DOHH2 (cell line): ENCODE measurements around the gene SPINT2.

ENCODE experiments used
- CTCF ChIP-seq: fragments of 200-600 bp; sonication (generic); IDR thresholded peaks from one replicate; pipeline ENCODE4 v1.5.1; 2014; ENCODE audit warnings: antibody characterized with exemption, mild to moderate bottlenecking, low read depth, low read length; ENCODE audit not compliant: poor library complexity, severe bottlenecking
- EZH2phosphoT487 ChIP-seq: fragments of 200-600 bp; sonication (generic); IDR thresholded peaks from 2 replicates; pipeline ENCODE4 v1.6.1; 2017; ENCODE audit warnings: borderline replicate concordance, mild to moderate bottlenecking, antibody characterized with exemption, low read length, moderate library complexity, mixed read lengths

GRCh38 chr19:38216785-38217641, 47.4 kb upstream of the SPINT2 start:
- TF ChIP-seq CTCF: no peak
- TF ChIP-seq EZH2phosphoT487: no peak
